GM12874 (cell line): Measurements from ENCODE around the gene RAC3.

Experiments used
- CTCF ChIP-seq: IDR thresholded peaks from 2 replicates; pipeline ENCODE4 v1.5.1; 2011; ENCODE audit warnings: low read depth, mild to moderate bottlenecking, control low read depth, low read length, moderate library complexity; ENCODE audit not compliant: insufficient read depth

Gene RAC3

GRCh38 chr17:82064433-82065192 is 33.1 kb downstream of the RAC3 start:
- no peak for TF ChIP-seq CTCF

GRCh38 chr17:82065193-82065637 is 33.7 kb downstream of the RAC3 start:
- no peak for TF ChIP-seq CTCF

GRCh38 chr17:82065638-82066303 is 34.3 kb downstream of the RAC3 start, which contains the start of gene DUS1L:
DUS1L (minus strand) TSS chr17:82065804; CDS start chr17:82065059, 745 bp downstream.
- TF ChIP-seq CTCF: no peak

- TF ChIP-seq CTCF: no peak
These were observed 39.1 kb downstream of the RAC3 start for GRCh38 chr17:82070611-82071010.

- TF ChIP-seq CTCF: no peak
These were observed 41.3 kb downstream of the RAC3 start for GRCh38 chr17:82072827-82073226.

GRCh38 chr17:82073446-82073845 is 42.0 kb downstream of the RAC3 start:
- TF ChIP-seq CTCF: no peak

- no peak for TF ChIP-seq CTCF
These were observed 44.7 kb downstream of the RAC3 start for GRCh38 chr17:82076018-82076784.
